Renal pelvis (tissue), 12 donors: ENCODE results near the gene ZIC1. TPM values are rescaled to one million over a fixed set of nuclear protein-coding genes. Genes with fewer than 3 reads are reported as not detected.

ENCODE experiments used
- DNase-seq: peaks from one replicate; pipeline ENCODE4 v3.0.0-alpha.2; 2013
- long read RNA-seq, 16 experiments: transcript quantifications; one replicate each; lab custom pipeline, GENCODE V29; 2026
- polyA plus RNA-seq, 3 donors: library from polyadenylated mRNA; unstranded; fragments of 120-200 nt; gene quantifications; one replicate each; pipeline ENCODE4 v1.2.1, GENCODE V29; 2013; ENCODE audit not compliant: insufficient read length in 3 of 3

Gene ZIC1
- polyA plus RNA-seq = under 1 TPM in 2 of 3 donors, not detected in 1; 0.13 to 0.40 TPM
- long read RNA-seq, donor 1 = 0 reads
- long read RNA-seq, donor 2 = 0 reads
- long read RNA-seq, donor 3 = 0 reads
- long read RNA-seq, donor 4 = 0 reads
- long read RNA-seq, donor 5 = 0 reads
- long read RNA-seq, donor 6 = 0 reads
- long read RNA-seq, donor 7, full-length matches to known transcripts = 1 of 1 reads
- long read RNA-seq, donor 7, partial matches to known transcripts = 0 of 1 reads
- long read RNA-seq, donor 7, other reads (novel, unspliced or antisense) = 0 of 1 reads
- long read RNA-seq, donor 8 = 0 reads
- long read RNA-seq, donor 9 = 0 reads
- long read RNA-seq, donor 10 = 0 reads
- long read RNA-seq, donor 11 = 0 reads
- long read RNA-seq, donor 12 = 0 reads
- long read RNA-seq, donor 13 = 0 reads
- long read RNA-seq, donor 14 = 0 reads
- long read RNA-seq, donor 15 = 0 reads
- long read RNA-seq, donor 16, full-length matches to known transcripts = 1 of 1 reads
- long read RNA-seq, donor 16, partial matches to known transcripts = 0 of 1 reads
- long read RNA-seq, donor 16, other reads (novel, unspliced or antisense) = 0 of 1 reads

GRCh38 chr3:147409143-147410115 lies at the start of gene ZIC1:
Gene ZIC1, plus strand, starts transcription at chr3:147409365. Its CDS starts 748 bp downstream, at chr3:147410113.
- DNase-seq = no peak

- no peak for DNase-seq
These were observed 49.1 kb upstream of the ZIC1 start for GRCh38 chr3:147360051-147360439.

GRCh38 chr3:147360646-147361453 lies 48.3 kb upstream of the ZIC1 start:
- no peak for DNase-seq

- DNase-seq = no peak
These were observed 47.4 kb upstream of the ZIC1 start for GRCh38 chr3:147361454-147362420.

GRCh38 chr3:147364771-147365170 lies 44.4 kb upstream of the ZIC1 start:
- DNase-seq = no peak

GRCh38 chr3:147365196-147366115 lies 43.7 kb upstream of the ZIC1 start:
- no peak for DNase-seq

GRCh38 chr3:147367676-147368075 lies 41.5 kb upstream of the ZIC1 start:
- DNase-seq = no peak

GRCh38 chr3:147368151-147368550 lies 41.0 kb upstream of the ZIC1 start:
- no peak for DNase-seq

GRCh38 chr3:147368561-147369221 lies 40.5 kb upstream of the ZIC1 start:
- DNase-seq = no peak

- no peak for DNase-seq
These were observed 39.9 kb upstream of the ZIC1 start for GRCh38 chr3:147369231-147369630.

GRCh38 chr3:147369661-147370123 lies 39.5 kb upstream of the ZIC1 start:
- DNase-seq = no peak

GRCh38 chr3:147370349-147370748 lies 38.8 kb upstream of the ZIC1 start:
- DNase-seq = no peak

GRCh38 chr3:147371140-147371539 lies 38.0 kb upstream of the ZIC1 start:
- DNase-seq = no peak

GRCh38 chr3:147371771-147372340 lies 37.3 kb upstream of the ZIC1 start:
- no peak for DNase-seq

GRCh38 chr3:147372525-147373027 lies 36.6 kb upstream of the ZIC1 start:
- no peak for DNase-seq

- no peak for DNase-seq
These were observed 35.9 kb upstream of the ZIC1 start for GRCh38 chr3:147373301-147373700.
